ENCODE data around the gene AIMP1.

The AIMP1 gene

GRCh38 chr4:106315968-106316772 is at the start of gene AIMP1, which contains the start of gene TBCK:
TSS of gene AIMP1 (plus strand) at chr4:106316550. CDS start at chr4:106325010, 8,460 bp downstream.
TSS of gene TBCK (minus strand) at chr4:106316209. CDS start at chr4:106308960, 7,249 bp downstream.
- FAIRE-seq, result no peak

GRCh38 chr4:106268786-106269185 is 47.6 kb upstream of the AIMP1 start:
- FAIRE-seq, result no peak

- no peak for FAIRE-seq
These were observed 46.6 kb upstream of the AIMP1 start for GRCh38 chr4:106269711-106270110.

- no peak for FAIRE-seq
These were observed 45.6 kb upstream of the AIMP1 start for GRCh38 chr4:106270736-106271135.

- FAIRE-seq, result no peak
These were observed 42.5 kb upstream of the AIMP1 start for GRCh38 chr4:106273831-106274230.

GRCh38 chr4:106277140-106277675 is 39.1 kb upstream of the AIMP1 start:
- FAIRE-seq, result no peak

- no peak for FAIRE-seq
These were observed 32.1 kb upstream of the AIMP1 start for GRCh38 chr4:106284227-106284626.

GRCh38 chr4:106286611-106287010 is 29.7 kb upstream of the AIMP1 start:
- no peak for FAIRE-seq

- FAIRE-seq, result no peak
These were observed 28.9 kb upstream of the AIMP1 start for GRCh38 chr4:106287353-106287969.

GRCh38 chr4:106289737-106290136 is 26.6 kb upstream of the AIMP1 start:
- no peak for FAIRE-seq

- no peak for FAIRE-seq
These were observed 24.7 kb upstream of the AIMP1 start for GRCh38 chr4:106291678-106292077.

- FAIRE-seq, result no peak
These were observed 22.3 kb upstream of the AIMP1 start for GRCh38 chr4:106294062-106294461.

GRCh38 chr4:106297245-106298035 is 18.9 kb upstream of the AIMP1 start:
- no peak for FAIRE-seq

GRCh38 chr4:106299977-106300376 is 16.4 kb upstream of the AIMP1 start:
- FAIRE-seq, result no peak

GRCh38 chr4:106301393-106302061 is 14.8 kb upstream of the AIMP1 start:
- no peak for FAIRE-seq

- no peak for FAIRE-seq
These were observed 14.3 kb upstream of the AIMP1 start for GRCh38 chr4:106302062-106302438.

GRCh38 chr4:106303548-106304281 is 12.6 kb upstream of the AIMP1 start:
- FAIRE-seq, result no peak

- no peak for FAIRE-seq
These were observed 11.7 kb upstream of the AIMP1 start for GRCh38 chr4:106304632-106305031.

- no peak for FAIRE-seq
These were observed 10.8 kb upstream of the AIMP1 start for GRCh38 chr4:106305435-106306055.

GRCh38 chr4:106306561-106306960 is 9.8 kb upstream of the AIMP1 start:
- no peak for FAIRE-seq

GRCh38 chr4:106312377-106312776 is 4.0 kb upstream of the AIMP1 start:
- FAIRE-seq, result no peak
